Activated CD4-positive, alpha-beta memory T cell treated with anti-CD3 and anti-CD28 coated beads for 36 hours (primary cell): ENCODE data around the gene ZMIZ1. TPM values are rescaled to one million over a fixed set of nuclear protein-coding genes. Genes with fewer than 3 reads are reported as not detected.

Experiments
- CTCF ChIA-PET: fragments of 350-600 bp; sonication (Branson Sonifier 250); formaldehyde crosslinking; loops from one replicate; lab custom pipeline; 2021; ENCODE audit warnings: antibody characterized with exemption, inconsistent platforms; lab: Charles Lee
- POLR2A ChIA-PET: fragments of 350-600 bp; sonication (Branson Sonifier 250); formaldehyde crosslinking; loops from one replicate; lab custom pipeline; 2021; ENCODE audit warnings: antibody characterized with exemption; lab: Charles Lee
- DNase-seq: peaks from one replicate; pipeline ENCODE4 v3.0.0-alpha.2; 2020
- H3K27ac Mint-ChIP-seq: one replicate; pipeline ENCODE4 v1.8.0; 2021; ENCODE audit warnings: mixed read lengths
- H3K27me3 Mint-ChIP-seq: one replicate; pipeline ENCODE4 v1.8.0; 2021; ENCODE audit warnings: mixed read lengths
- H3K36me3 Mint-ChIP-seq: one replicate; pipeline ENCODE4 v1.8.0; 2021; ENCODE audit warnings: mixed read lengths
- H3K4me1 Mint-ChIP-seq: one replicate; pipeline ENCODE4 v1.8.0; 2021; ENCODE audit warnings: low read depth, mixed read lengths
- H3K4me3 Mint-ChIP-seq: one replicate; pipeline ENCODE4 v1.8.0; 2021; ENCODE audit warnings: mild to moderate bottlenecking, mixed read lengths
- H3K9me3 Mint-ChIP-seq: one replicate; pipeline ENCODE4 v1.8.0; 2021; ENCODE audit warnings: mixed read lengths
- intact Hi-C: fragments of 100-400 bp; cut with micrococcal nuclease; formaldehyde crosslinking; loops from one replicate; pipeline ENCODE4 v1.15.1; 2023
- total RNA-seq, 2 experiments: library from RNA; stranded (reverse); gene quantifications; one replicate each; pipeline ENCODE4 v1.2.3, GENCODE V29; 2021

Gene ZMIZ1
- total RNA-seq, 2 experiments from 2014 or later = 28.5 to 29.2 TPM

DNA sequence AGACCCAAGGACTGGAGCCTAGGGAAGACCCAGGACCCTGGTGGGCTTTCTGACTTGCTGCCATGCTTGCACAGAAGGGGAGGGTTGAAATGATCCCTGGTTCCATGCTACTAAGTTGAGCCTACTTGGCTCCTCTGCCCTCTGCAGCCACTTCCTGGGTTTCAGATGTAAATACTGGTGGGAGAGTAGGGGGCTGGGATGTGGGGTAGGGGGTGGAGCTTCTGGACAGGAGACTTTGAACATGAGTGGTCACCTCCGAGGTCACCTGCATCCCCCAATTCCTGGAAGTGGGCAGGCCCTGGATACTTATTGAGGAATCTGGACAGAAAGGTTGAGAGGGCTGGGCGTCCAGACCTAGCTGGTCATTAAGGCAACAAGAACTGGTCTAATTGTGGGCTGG is 2.9 kb upstream of the ZMIZ1 start:
- Mint-ChIP-seq H3K9me3 (no peaks in the 10 kb centered on the region), H3K27me3 (no peaks in the 10 kb centered on the region), H3K4me3 (peak overlapping the region; percentile 5), H3K36me3 (no peaks in the 10 kb centered on the region), H3K4me1 (peaks cover 39% of the 10 kb centered on the region), H3K27ac (no peak overlapping the region)
- CTCF ChIA-PET = interaction anchor here (1.0 to 2.2 kb wide), 3 partner anchors 13 to 130 kb away, joined by 3 to 8 read pairs (median 5); no protein-coding TSS in a partner anchor
- POLR2A ChIA-PET = no interaction called here
- intact Hi-C loops = loop anchor here (2.0 to 10.0 kb wide), 5 partner anchors 41 to 1034 kb away; partner anchors contain the start of gene RPS24
- no peak for DNase-seq

DNA sequence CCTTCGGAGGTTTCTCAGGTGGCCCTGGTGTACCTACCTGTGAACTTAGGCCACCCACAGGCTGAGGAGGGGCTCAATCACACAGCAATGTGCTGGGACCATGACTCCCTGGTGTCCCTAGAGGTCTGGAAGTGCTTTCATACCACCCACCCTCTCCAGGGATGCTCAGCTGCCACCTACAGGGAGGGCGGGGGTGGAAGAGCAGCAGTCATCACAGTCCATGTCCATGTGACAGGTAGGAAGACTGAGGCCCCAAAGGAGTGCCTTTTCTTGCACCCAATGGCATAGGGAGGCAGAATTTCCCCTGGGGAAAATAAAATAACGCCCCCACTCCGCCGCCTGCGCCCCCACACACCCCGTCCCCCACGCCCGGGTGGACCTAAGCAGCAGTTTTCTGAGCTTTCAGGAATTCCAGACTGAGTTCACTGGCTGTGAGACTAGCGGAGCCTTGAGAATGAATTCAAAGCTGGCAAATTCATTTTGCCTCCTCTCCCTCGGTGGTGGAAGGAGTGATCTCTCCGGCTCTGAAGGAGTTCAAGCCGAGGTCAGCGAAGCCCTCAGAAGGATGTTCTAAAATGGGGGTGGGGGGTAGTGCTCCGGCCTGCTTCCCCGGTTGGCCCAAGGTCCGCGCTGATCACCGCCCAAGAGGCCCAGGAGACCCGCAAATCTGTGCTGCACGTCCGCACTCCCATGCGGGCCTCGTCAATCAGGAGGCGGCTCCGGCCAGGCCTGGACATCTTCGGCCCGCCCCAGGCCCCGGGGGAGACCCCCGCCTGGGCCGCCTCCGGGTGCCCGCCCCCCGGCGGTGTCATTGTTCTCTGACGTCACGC is 2.1 kb upstream of the ZMIZ1 start:
- DNase-seq = peak; percentile 48

GRCh38 chr10:79067241-79068202 is 1.2 kb upstream of the ZMIZ1 start:
- H3K9me3 Mint-ChIP-seq = no peaks in the 10 kb centered on the region

More for the DNA sequence above, 2.1 kb upstream of the ZMIZ1 start:
- no peaks in the 10 kb centered on the region for H3K27me3 Mint-ChIP-seq
- H3K9me3 Mint-ChIP-seq = no peaks in the 10 kb centered on the region
- CTCF ChIA-PET = interaction anchor here (0.7 to 2.2 kb wide), 4 partner anchors 38 to 182 kb away, joined by 3 to 8 read pairs (median 4); no protein-coding TSS in a partner anchor
- intact Hi-C loops = loop anchor here (5.0 to 10.0 kb wide), 4 partner anchors 176 to 1034 kb away; partner anchors contain the start of gene RPS24
- POLR2A ChIA-PET = interaction anchor here (1.8 kb wide), 1 partner anchor 93 kb away, joined by 8 read pairs; no protein-coding TSS in a partner anchor
- H3K4me1 Mint-ChIP-seq = peaks cover 42% of the 10 kb centered on the region
- H3K36me3 Mint-ChIP-seq = no peaks in the 10 kb centered on the region
- H3K27ac Mint-ChIP-seq = no peak overlapping the region
- H3K4me3 Mint-ChIP-seq = peak overlapping the region; percentile 76

GRCh38 chr10:79068203-79068561 is 584 bp upstream of the ZMIZ1 start:
- ChIA-PET POLR2A (interaction anchor here (1.8 kb wide), 1 partner anchor 94 kb away, joined by 8 read pairs; no protein-coding TSS in a partner anchor), CTCF (interaction anchor here (1.2 to 1.4 kb wide), 2 partner anchors 99 to 180 kb away, joined by 3 to 4 read pairs; no protein-coding TSS in a partner anchor)
- DNase-seq = peak; percentile 47
- no peaks in the 10 kb centered on the region for H3K27me3 Mint-ChIP-seq
- no peaks in the 10 kb centered on the region for H3K9me3 Mint-ChIP-seq
- intact Hi-C loops = loop anchor here (1.0 to 10.0 kb wide), 8 partner anchors 20 to 1036 kb away; partner anchors contain the start of gene RPS24
- no peaks in the 10 kb centered on the region for H3K36me3 Mint-ChIP-seq
- peak overlapping the region; percentile 76 for H3K4me3 Mint-ChIP-seq
- no peak overlapping the region for H3K27ac Mint-ChIP-seq
- H3K4me1 Mint-ChIP-seq = peaks cover 38% of the 10 kb centered on the region

More at GRCh38 chr10:79067241-79068202, 1.2 kb upstream of the ZMIZ1 start:
- peak overlapping the region; percentile 2 for H3K27ac Mint-ChIP-seq
- H3K36me3 Mint-ChIP-seq = no peaks in the 10 kb centered on the region
- peak; percentile 88 for DNase-seq
- ChIA-PET CTCF (interaction anchor here (0.7 to 2.2 kb wide), 5 partner anchors 37 to 181 kb away, joined by 3 to 8 read pairs (median 4); no protein-coding TSS in a partner anchor), POLR2A (interaction anchor here (1.8 kb wide), 1 partner anchor 93 kb away, joined by 8 read pairs; no protein-coding TSS in a partner anchor)
- H3K4me3 Mint-ChIP-seq = peak overlapping the region; percentile 76
- intact Hi-C loops = loop anchor here (1.0 to 10.0 kb wide), 8 partner anchors 19 to 1035 kb away; partner anchors contain the start of gene RPS24
- peaks cover 42% of the 10 kb centered on the region for H3K4me1 Mint-ChIP-seq
- H3K27me3 Mint-ChIP-seq = no peaks in the 10 kb centered on the region

- CTCF ChIA-PET = interaction anchor here (0.9 to 1.9 kb wide), 2 partner anchors 10 to 126 kb away, joined by 3 to 7 read pairs; no protein-coding TSS in a partner anchor
- peak overlapping the region; percentile 89 for H3K4me3 Mint-ChIP-seq
- intact Hi-C loops = loop anchor here (2.0 to 10.0 kb wide), 5 partner anchors 173 to 1037 kb away; partner anchors contain the start of gene RPS24
- POLR2A ChIA-PET = no interaction called here
- no peaks in the 10 kb centered on the region for H3K36me3 Mint-ChIP-seq
- DNase-seq = peak; percentile 67
- no peaks in the 10 kb centered on the region for H3K9me3 Mint-ChIP-seq
- peaks cover 28% of the 10 kb centered on the region for H3K4me1 Mint-ChIP-seq
- no peaks in the 10 kb centered on the region for H3K27me3 Mint-ChIP-seq
- peak overlapping the region; percentile 66 for H3K27ac Mint-ChIP-seq
Measured at GRCh38 chr10:79069325-79070080, 737 bp downstream of the ZMIZ1 start.

GRCh38 chr10:79070081-79070605 is 1.4 kb downstream of the ZMIZ1 start:
- ChIA-PET POLR2A (interaction anchor here (1.5 kb wide), 1 partner anchor 24 kb away, joined by 3 read pairs; no protein-coding TSS in a partner anchor), CTCF (interaction anchor here (1.9 kb wide), 1 partner anchor 126 kb away, joined by 7 read pairs; no protein-coding TSS in a partner anchor)
- Mint-ChIP-seq H3K27me3 (no peaks in the 10 kb centered on the region), H3K27ac (peak overlapping the region; percentile 18), H3K36me3 (no peaks in the 10 kb centered on the region), H3K4me1 (peaks cover 22% of the 10 kb centered on the region), H3K9me3 (no peaks in the 10 kb centered on the region), H3K4me3 (peak overlapping the region; percentile 89)
- intact Hi-C loops = no loop called here
- DNase-seq = no peak

GRCh38 chr10:79070606-79071395 is 2.0 kb downstream of the ZMIZ1 start:
- Mint-ChIP-seq H3K27ac (no peak overlapping the region), H3K36me3 (no peaks in the 10 kb centered on the region)
- CTCF ChIA-PET = interaction anchor here (0.7 to 1.9 kb wide), 2 partner anchors 125 kb away, joined by 3 to 7 read pairs; no protein-coding TSS in a partner anchor

GRCh38 chr10:79071396-79071923 is 2.7 kb downstream of the ZMIZ1 start:
- CTCF ChIA-PET = interaction anchor here (0.7 kb wide), 1 partner anchor 124 kb away, joined by 3 read pairs; no protein-coding TSS in a partner anchor
- intact Hi-C loops = no loop called here

More at GRCh38 chr10:79070606-79071395, 2.0 kb downstream of the ZMIZ1 start:
- H3K27me3 Mint-ChIP-seq = no peaks in the 10 kb centered on the region
- POLR2A ChIA-PET = interaction anchor here (1.5 kb wide), 1 partner anchor 23 kb away, joined by 3 read pairs; no protein-coding TSS in a partner anchor
- peak; percentile 42 for DNase-seq
- intact Hi-C loops = no loop called here
- peak overlapping the region; percentile 66 for H3K4me3 Mint-ChIP-seq
- no peaks in the 10 kb centered on the region for H3K9me3 Mint-ChIP-seq
- peaks cover 22% of the 10 kb centered on the region for H3K4me1 Mint-ChIP-seq

DNA sequence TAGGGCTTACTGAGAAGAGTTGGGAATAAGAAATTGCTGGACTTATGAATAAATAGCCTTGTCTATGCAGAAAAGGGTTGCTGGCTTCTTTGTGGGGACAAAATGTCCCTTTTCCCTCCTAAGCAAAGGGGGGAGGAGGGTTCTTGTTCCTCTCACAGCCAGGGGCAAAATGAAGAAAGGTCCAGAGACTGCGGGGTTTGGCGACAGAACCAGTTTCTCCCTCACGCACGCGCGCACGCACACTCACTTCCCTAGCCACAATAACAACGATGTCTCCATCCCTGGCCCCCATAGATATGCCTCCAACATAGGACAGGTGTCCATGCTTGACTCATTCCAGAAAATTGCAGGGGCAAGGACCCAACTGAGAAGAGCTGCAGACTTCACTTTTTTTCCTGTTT is 3.3 kb downstream of the ZMIZ1 start:
- POLR2A ChIA-PET = no interaction called here
- no peak for DNase-seq

More at GRCh38 chr10:79071396-79071923, 2.7 kb downstream of the ZMIZ1 start:
- Mint-ChIP-seq H3K4me1 (peaks cover 24% of the 10 kb centered on the region), H3K27me3 (no peaks in the 10 kb centered on the region), H3K27ac (no peak overlapping the region), H3K4me3 (peak overlapping the region; percentile 26), H3K9me3 (no peaks in the 10 kb centered on the region), H3K36me3 (no peaks in the 10 kb centered on the region)
- POLR2A ChIA-PET = interaction anchor here (1.5 kb wide), 1 partner anchor 23 kb away, joined by 3 read pairs; no protein-coding TSS in a partner anchor
- no peak for DNase-seq

More for the DNA sequence above, 3.3 kb downstream of the ZMIZ1 start:
- intact Hi-C loops = no loop called here
- H3K4me1 Mint-ChIP-seq = peaks cover 19% of the 10 kb centered on the region
- H3K4me3 Mint-ChIP-seq = no peak overlapping the region
- no peaks in the 10 kb centered on the region for H3K27me3 Mint-ChIP-seq
- H3K9me3 Mint-ChIP-seq = no peaks in the 10 kb centered on the region
- CTCF ChIA-PET = interaction anchor here (1.2 kb wide), 1 partner anchor 123 kb away, joined by 4 read pairs; no protein-coding TSS in a partner anchor
- H3K36me3 Mint-ChIP-seq = no peaks in the 10 kb centered on the region
- H3K27ac Mint-ChIP-seq = no peak overlapping the region
